GM12874 (cell line): ENCODE measurements around the gene PRKN.

ENCODE experiments used
- TF ChIP-seq, protein P1 (sequence below): IDR thresholded peaks from 2 replicates; pipeline ENCODE4 v1.5.1; 2011; ENCODE audit warnings: low read depth, mild to moderate bottlenecking, control low read depth, low read length, moderate library complexity; ENCODE audit not compliant: insufficient read depth

The PRKN gene

DNA sequence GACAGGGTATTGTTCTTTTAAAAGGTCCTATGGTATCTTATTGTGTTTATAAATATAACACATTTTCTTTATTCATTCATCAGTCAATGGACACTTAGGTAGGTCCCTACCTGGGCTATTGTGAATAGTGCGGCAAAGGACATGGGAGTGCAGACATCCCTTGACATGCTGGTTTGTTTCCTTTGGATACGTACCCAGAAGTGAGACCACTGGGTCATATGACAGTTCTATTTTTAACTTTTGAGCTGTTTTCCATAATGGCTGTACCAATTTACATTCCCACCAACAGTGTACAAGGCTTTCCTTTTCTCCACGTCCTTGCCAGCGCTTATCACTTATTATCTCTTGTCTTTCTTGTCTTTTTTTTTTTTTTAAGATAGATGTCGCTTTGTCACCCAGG is 627.5 kb downstream of the PRKN start:
- TF ChIP-seq, protein P1, sequence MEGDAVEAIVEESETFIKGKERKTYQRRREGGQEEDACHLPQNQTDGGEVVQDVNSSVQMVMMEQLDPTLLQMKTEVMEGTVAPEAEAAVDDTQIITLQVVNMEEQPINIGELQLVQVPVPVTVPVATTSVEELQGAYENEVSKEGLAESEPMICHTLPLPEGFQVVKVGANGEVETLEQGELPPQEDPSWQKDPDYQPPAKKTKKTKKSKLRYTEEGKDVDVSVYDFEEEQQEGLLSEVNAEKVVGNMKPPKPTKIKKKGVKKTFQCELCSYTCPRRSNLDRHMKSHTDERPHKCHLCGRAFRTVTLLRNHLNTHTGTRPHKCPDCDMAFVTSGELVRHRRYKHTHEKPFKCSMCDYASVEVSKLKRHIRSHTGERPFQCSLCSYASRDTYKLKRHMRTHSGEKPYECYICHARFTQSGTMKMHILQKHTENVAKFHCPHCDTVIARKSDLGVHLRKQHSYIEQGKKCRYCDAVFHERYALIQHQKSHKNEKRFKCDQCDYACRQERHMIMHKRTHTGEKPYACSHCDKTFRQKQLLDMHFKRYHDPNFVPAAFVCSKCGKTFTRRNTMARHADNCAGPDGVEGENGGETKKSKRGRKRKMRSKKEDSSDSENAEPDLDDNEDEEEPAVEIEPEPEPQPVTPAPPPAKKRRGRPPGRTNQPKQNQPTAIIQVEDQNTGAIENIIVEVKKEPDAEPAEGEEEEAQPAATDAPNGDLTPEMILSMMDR, result no peak

DNA sequence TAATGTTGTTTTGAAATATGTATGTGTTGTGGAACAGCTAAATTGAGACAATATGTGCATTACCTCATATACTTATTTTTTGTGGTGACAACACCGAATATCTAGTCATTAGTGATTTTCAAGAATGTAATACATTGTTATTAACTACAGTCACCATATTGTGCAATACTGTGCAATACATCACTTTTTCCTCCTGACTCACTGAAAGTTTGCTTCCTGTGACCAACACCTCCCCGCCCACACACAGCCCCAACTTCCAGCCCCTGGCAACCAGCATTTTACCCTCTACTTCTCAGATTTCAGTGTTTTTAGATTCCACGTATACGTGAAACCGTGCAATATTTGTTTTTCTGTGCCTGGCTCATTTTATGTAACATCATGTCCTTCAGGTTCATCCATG is 627.9 kb downstream of the PRKN start:
- TF ChIP-seq, protein P1, result no peak

DNA sequence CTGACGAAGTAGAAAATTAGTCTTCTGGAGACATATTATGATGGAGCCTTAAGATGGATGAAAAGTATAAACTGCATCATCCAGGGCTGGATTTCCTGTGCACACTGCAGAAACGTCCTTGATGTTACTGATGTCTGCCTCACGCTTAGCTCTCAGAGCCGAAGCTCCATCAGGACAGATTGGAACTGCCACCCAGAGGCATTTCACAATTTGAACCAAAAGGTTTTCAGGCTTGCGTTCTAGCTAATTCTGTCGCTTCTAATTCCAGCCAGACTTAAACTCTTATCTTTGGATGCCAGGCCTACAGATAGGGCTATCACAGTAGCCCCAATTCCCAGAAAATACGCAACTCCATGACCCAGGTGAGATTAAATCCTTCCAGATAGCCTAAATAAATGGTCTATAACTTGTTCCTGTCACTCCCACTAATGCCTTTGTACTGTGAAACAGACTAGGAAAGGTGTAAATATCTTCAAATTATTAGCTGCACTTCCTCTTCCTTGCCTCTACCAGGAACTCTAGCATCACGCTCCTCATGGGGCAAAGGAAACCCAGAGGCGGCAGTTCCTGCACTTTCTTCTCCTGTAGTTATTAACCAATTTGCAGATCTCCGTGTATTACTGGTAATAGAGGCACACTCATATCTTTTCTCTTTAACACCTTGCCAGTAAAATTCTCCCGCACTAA is 634.6 kb downstream of the PRKN start:
- TF ChIP-seq, protein P1, result no peak

DNA sequence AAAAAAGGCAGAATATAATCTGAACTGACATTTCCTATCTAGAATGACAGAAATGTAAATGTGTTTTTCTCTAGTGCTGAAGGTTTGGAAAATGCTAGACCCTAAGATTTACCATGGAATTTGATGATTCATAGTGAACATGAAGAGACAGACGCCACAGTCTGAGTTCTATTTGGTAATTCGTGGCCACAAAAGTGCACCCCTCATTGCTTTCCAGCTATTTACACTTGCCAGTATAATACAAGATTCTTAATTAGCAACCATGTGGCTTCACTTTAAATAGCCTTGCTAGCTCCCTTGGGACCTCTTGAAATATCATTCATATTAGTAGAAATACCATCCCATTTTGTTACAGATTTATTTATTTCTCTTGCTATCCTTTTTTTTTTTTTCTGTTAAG is 636.8 kb downstream of the PRKN start:
- TF ChIP-seq, protein P1, result no peak

DNA sequence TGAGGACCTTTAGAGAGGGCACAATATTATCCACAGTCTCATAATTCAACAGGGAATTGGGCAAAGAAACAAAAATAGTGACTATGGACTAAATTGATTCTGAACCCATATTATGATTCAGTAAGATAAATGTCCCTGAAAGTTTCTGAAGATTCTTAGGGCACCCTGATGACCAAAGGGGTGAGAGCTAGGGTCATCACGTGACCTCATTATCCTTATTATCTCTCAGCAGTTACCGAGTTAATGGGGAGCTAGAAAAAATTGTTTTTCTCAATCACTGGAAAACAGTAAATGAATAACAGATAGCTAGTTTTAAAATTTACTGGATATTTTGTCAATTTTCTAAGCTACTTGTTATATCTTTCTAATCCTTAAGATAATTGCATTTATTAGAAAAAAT is 639.5 kb downstream of the PRKN start:
- TF ChIP-seq, protein P1, result no peak

DNA sequence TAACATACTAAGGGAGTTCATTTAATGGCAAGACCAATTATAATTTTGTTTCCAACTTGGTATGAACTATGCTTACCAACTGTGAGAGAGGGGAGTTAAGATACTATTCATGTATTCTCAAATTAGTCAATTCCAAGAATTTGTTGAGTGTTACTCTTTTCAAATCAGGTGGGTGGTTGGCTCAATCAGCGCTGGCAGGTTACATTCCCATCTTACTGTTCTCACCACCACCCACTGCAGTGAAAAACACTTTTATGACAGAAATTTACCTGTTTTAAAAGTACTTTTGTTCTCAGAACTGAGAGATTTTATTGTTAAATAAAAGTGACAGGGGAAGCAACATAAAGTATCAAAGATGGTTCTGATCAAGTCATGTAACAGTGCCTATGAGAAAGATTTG is 642.0 kb downstream of the PRKN start:
- TF ChIP-seq, protein P1, result no peak

DNA sequence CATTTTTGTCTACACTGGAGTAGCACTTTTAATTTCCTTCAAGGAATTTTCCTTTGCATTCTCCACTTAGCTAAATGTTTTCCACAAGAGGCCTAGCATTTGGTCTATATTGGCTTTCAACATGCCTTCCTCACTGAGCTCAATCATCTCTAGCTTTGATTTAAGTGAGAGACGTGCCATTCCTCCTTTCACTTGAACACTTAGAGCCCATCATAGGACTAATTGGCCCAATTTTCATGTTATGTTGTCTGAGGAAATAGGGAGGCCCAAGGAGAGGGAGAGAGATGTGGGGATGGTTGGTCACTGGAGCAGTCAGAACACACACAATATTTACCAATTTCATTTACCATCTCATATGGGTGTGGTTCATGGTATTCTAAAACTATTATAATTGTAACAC is 645.0 kb downstream of the PRKN start:
- TF ChIP-seq, protein P1, result no peak
